K562 treated with DMSO at 1 percent for 12 hours (cell line): ENCODE results near the gene RHBDF2. TPM values are rescaled to one million over a fixed set of nuclear protein-coding genes. Genes with fewer than 3 reads are reported as not detected.

Source experiments
- total RNA-seq: library from RNA; unstranded; fragments of 300-600 nt; gene quantifications from 2 replicates; pipeline ENCODE4 v1.2.3, GENCODE V29; 2022; ENCODE audit not compliant: insufficient read depth

RHBDF2 gene
- 0.65 and 0.97 TPM in 2 replicates for total RNA-seq

GRCh38 chr17:76501018-76501826, at the start of gene RHBDF2:
RHBDF2 (minus strand) TSS chr17:76501423; CDS start chr17:76481524, 19,899 bp downstream.

GRCh38 chr17:76539631-76540271, 38.5 kb upstream of the RHBDF2 start, which contains the start of gene PRCD:
PRCD (plus strand) TSS chr17:76540044; CDS start chr17:76540142, 98 bp downstream.

DNA sequence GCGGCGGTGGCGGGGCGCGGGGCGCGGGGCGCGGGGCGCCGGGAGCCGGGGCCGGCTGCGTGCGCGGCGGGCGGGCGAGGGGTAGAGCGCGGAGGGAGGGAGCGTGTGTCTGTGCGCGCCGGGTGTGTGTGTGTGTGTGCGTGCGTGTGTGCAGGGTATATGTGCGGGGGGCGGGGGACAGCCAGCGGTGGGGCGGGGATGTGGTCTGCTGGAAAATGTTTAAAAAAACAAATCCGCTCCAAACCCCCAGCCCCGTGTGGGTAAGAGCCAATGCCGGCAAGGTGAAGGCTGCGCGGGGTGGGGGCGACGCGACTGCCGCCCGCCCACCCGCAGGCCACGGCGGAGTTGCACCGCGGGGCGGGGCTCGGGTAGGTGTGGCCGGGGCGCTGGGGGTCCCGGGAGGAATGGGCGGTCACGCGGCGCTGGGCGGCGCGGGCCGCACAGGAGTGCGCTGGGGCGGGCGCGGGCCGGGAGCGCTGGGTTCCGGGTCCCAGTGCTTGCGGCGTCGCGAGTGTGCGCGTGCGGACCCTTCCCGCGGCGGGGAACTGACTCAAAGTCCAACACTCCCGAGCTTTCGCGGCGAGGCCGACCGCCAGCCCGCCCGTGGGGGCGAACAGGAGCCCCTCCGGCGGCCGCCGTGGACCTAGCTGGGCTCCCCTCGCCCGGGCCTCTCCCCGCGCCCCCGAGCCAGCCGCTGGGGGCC, 36.5 kb upstream of the RHBDF2 start, which contains the start of gene CYGB:
Gene CYGB (minus strand): TSS at position 132 of the 703 bp plus-strand sequence. CDS start 167 bp downstream, outside the sequence.

GRCh38 chr17:76467366-76467765, 33.9 kb downstream of the RHBDF2 start, which contains the start of gene AANAT:
AANAT (plus strand) TSS chr17:76467603; CDS start chr17:76468747, 1,144 bp downstream.

DNA sequence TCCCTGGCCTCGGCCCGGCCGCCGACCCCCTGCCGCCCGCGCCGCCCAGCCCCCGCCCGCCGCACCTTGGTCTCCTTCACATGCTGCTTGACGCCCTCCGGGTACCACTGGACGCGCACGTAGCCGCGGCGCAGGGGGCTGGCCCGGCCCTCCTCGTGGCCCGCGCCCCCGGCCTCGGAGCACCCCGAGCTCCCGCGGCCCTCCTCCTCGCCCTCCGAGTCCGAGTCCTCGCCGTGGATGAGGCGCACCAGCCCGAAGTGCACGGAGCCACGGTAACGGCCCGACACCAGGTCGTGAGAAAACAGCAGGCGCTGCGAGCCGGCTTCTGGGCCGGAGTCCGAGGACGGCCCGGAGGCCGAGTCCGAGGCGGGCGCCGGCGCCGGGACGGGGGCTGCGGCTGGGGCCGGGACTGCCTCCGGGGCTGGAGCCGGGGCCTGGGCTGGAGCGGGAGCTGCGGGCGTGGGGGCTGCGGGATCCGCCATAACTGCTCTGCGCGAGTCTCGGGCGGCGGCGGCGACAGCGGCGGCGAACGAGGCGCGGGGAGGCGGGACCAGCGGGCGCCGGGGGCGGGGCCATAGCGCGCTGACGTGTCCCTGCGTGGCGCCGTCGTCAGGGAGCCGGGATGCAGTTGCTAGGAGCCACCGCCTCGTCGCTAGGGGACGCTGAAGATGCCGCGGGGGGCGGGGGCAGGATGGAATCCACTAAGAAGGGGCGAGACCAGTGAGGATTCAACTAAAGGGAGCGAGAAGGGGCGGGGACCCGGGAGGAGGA, 48.4 kb downstream of the RHBDF2 start, which contains the start of gene UBE2O:
Gene UBE2O (minus strand): TSS at position 493 of the 771 bp plus-strand sequence. CDS start 11 bp downstream, at position 482.

Other genes starting within 250 kb of the RHBDF2 start
- gene UBALD2, start 236.1 kb downstream of the RHBDF2 start, total RNA-seq = 167 and 186 TPM in 2 replicates
- gene QRICH2, start 193.1 kb downstream of the RHBDF2 start, total RNA-seq = 6.1 and 13.6 TPM in 2 replicates
- 59.7 and 71.5 TPM in 2 replicates for gene PRPSAP1, start 147.5 kb downstream of the RHBDF2 start, total RNA-seq
- 41.7 and 47.1 TPM in 2 replicates for gene SPHK1, start 116.8 kb downstream of the RHBDF2 start, total RNA-seq
- gene UBE2O, start 48.3 kb downstream of the RHBDF2 start, total RNA-seq = 19.3 and 36.3 TPM in 2 replicates
- gene AANAT, start 33.8 kb downstream of the RHBDF2 start, total RNA-seq = not detected in 2 replicates
- gene CYGB, start 36.3 kb upstream of the RHBDF2 start, total RNA-seq = 0.40 TPM in 1 of 2 replicates, not detected in the other
- not detected in 2 replicates for gene PRCD, start 38.6 kb upstream of the RHBDF2 start, total RNA-seq
- gene ST6GALNAC2, start 84.4 kb upstream of the RHBDF2 start, total RNA-seq = not detected in 2 replicates
- 24.2 and 28.9 TPM in 2 replicates for gene ST6GALNAC1, start 142.3 kb upstream of the RHBDF2 start, total RNA-seq
- 11.1 and 14.7 TPM in 2 replicates for gene MXRA7, start 209.5 kb upstream of the RHBDF2 start, total RNA-seq
- gene JMJD6, start 225.2 kb upstream of the RHBDF2 start, total RNA-seq = 36.3 and 53.7 TPM in 2 replicates
- 66.5 and 71.4 TPM in 2 replicates for gene METTL23, start 225.4 kb upstream of the RHBDF2 start, total RNA-seq
- 297 and 419 TPM in 2 replicates for gene SRSF2, start 235.9 kb upstream of the RHBDF2 start, total RNA-seq
- 13.4 and 37.2 TPM in 2 replicates for gene MFSD11, start 236.7 kb upstream of the RHBDF2 start, total RNA-seq